NCI-H345 treated with DMSO at 0.1 percent for 48 hours (cell line): Measurements from ENCODE around the gene ADARB2.
"Not testable (repeated sequence)": the region's sequence is repeated elsewhere in the genome, so short reads cannot be mapped to it uniquely, and the experiment has no call there.

Experiments used
- DNase-seq: peaks from one replicate; lab custom pipeline; 2025; ENCODE audit not compliant: unreplicated experiment; lab: John Stamatoyannopoulos, UW

Gene ADARB2

DNA sequence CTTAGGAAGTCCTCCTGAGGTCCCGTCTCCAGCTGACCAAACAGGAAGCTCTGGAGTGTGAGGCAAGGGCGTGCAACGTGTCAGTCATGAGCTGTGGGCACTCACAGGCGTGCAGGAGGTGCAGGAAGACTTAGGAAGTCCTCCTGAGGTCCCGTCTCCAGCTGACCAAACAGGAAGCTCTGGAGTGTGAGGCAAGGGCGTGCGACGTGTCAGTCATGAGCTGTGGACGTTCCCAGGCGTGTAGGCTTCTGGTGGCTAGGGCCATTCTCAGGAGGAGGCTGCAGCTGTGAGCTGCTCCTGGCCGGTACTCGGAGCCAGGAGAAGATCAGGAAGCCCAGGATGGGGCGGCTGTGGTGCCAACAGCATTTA, 489.1 kb downstream of the ADARB2 start:
- not testable (repeated sequence) for DNase-seq

DNA sequence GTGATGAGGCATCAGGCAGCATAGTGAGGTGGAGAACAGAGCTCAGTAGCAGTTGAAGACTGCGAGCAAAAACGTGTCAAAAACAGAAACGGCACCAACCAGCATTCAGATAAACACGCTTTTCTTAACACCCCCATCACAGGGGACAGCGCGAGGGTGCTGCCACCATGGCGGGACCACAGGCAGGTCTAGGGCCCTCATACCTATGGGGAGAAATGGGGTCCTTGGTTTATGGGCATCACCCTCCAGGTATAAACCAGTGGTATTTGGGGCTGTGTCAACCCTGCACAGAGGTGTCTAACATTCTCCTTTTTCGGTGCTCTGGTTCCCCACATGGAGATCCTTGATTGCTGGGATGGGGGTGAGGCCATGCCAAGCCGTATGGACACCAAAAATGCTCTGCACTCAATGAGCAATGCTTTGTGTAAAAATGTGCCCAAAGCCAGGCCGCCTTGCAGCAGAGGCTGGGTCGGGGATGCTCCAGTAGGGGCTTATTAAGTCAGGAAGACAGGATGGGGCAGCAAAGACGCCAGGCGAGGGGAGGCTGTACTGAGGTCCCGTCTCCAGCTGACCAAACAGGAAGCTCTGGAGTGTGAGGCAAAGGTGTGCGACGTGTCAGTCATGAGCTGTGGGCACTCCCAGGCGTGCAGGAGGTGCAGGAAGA, 489.6 kb downstream of the ADARB2 start:
- DNase-seq: no peak

DNA sequence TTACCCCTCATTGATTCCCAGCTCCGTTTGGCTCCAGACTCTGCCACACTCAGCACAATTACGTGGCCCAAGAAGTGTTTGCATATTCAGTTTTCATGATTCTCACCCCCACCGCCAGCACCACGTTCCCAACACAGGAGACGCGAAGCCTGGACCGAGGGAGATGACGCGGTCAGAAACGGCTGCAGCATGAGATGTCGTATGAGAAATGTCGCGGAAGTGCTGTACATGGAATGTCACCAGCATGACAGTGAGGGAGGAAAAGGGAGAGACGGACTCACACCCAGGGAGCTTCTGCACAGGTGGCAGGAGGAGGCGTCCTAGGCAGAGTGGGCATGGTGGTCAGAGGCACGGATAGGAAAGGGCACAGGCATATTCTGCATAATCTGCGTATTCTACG, 492.8 kb downstream of the ADARB2 start:
- DNase-seq: no peak

DNA sequence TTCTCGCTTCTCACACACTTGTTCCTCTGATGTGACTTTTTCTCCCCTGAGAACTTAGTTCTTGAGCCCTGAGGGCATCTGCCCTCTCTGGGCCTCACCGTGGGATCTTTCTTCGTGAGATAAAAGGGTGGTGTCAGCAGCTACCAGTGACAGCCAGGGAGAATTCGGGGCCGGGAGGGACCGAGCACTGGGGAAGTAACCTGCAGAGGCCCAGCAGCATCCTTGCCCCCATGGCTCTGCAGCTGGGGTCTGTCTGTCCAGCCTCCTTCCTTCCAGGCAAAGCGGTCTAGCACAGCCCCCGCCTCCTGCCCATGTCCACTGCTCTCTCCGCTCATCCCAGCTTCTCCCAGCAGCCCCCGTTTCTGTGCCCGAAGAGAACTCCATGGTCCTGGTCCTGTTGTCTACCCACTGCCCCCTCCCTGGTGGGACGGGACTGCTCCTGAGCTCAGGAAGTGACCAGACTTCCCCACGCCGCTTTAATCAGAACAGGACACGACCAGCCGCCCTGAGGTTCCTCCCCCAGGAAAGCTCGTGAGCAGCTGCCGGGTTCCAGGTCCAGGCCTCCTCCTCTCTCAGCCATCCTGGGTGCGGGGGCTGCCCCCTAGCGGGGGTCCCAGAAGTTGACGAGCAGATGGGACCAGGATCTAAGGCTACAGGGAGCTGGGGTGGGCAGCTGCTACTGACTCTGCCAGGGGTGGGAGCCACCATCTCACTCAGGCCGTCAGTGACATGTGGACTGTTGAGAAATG, 493.7 kb downstream of the ADARB2 start:
- no peak for DNase-seq

DNA sequence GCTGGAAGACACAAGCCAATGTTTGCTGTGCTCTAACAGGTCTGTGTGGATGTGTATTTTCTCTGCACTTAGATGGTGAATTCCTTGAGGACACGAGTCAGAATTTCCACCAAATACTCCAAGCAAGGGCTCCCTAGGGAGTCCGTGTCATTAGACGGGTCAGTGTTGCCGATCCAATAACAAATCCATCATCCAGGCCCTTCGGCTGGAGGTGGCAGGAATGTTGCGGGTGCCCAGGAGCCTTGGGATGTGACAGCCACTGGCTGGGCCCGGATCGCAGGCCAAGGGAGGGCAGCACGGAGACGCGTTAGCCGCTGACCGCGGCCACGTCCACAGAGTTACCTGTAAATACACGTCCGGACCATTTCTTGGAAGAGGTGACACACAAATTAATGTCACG, 494.4 kb downstream of the ADARB2 start:
- no peak for DNase-seq

DNA sequence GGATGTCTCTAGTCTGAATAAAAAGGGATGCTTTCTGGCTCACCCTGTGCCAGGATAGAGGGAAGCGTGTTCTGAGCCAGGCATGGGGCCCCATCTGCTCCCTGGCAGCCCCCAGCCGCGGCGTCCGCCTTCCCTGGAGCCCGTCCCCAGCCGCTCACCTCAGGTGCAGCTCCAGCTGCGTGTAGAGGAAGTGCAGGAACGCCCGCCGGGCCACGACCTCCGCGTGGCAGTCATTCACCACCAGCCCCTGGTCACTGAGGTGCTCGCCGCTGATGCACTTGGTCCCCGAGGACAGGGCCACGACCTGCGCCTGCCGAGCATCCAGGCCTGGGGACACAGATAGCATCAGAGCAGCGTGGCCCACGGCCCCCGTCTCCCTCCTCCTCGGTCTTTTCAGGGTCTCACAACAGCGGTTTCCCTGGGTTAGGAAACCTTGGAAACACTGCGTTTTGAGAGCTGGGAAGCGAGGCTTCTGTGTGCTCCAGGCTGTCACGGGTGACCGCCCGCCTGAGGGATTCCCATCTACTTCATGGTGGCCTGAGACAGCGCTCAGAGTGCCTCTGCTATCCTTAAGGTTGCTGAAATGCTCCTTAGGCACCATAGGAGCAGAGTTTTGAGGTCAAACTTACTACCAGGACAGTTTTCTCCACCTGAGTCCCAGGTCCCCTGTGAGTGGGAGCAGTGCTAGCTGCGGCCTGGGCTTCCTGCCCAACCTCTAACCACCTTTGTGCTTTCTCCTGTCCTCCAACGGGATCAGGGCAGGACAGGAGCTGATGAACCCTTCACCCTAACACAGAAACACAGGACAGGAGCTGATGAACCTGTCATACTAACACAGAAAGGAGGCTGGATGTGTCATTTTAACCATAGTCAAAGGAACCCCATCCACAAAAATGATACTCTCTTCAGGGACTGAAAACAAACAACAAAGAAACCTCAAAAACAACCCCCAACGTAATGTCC, 495.1 kb downstream of the ADARB2 start:
- no peak for DNase-seq

DNA sequence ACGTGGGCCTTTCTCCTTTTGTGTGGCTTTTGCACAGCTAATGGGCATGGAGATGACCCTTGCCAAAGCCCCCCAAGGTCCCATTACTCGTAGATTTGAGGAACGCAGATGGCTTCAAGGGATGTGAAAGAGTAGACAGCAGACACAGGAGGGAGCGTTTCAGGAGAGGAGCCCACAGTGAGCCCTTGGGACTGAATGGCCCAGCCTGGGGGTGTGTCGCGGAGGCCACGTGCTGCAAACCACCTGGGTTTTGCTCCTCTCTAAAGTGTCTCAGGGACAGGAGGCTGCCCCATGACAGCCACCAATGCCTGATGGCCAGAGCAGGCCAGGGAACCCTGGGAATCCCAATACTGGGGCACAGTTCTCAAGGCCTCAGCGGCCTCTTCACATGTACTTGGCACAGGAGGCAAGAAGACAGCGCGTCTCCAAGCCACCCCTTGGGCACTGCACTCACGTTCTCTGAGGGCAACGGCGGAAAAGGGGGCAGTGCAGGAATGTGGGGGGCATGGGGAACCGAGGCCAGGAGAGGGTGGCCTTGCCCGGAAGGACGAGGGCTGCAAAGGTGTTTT, 495.9 kb downstream of the ADARB2 start:
- no peak for DNase-seq

DNA sequence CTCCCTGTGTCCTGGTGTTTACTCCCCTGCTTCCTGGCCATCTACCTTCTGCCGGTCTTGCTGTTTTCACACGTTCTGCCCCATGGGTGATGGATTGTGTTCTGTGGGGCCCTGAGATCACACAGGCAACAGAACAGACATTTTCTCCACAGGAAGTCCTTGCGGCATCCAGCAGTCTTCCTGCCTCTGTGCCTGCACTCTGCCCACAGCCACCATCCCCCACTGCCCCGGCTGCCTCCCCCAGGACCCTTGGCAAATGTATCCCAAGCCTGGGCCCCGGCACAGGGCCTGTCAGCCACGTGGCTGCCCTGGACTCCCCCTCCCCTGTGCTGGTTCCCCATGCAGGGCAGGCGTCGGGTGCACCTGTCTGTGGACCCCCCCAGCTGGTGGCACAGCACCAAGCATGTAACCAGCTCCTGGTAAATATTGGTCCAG, 497.0 kb downstream of the ADARB2 start:
- DNase-seq: no peak

DNA sequence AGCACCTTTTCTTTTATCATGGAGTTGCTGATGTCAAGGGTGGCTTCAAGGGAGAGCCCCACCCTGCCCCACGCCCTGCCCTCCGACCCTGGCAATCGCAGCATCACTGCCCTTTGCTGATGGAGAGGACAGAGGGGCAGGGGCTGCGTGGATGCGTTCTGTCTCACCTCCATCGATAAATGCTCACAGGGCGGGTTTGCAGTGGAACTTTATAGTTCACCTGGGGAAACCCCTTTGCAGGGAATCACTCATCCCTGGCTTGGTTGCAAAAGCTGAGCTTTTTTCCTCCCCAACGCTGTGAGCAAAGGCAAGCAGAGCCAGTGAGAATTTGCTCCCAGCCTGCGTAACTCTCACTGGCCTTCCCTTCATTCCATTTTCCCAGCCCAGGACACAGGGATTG, 504.3 kb downstream of the ADARB2 start:
- no peak for DNase-seq

DNA sequence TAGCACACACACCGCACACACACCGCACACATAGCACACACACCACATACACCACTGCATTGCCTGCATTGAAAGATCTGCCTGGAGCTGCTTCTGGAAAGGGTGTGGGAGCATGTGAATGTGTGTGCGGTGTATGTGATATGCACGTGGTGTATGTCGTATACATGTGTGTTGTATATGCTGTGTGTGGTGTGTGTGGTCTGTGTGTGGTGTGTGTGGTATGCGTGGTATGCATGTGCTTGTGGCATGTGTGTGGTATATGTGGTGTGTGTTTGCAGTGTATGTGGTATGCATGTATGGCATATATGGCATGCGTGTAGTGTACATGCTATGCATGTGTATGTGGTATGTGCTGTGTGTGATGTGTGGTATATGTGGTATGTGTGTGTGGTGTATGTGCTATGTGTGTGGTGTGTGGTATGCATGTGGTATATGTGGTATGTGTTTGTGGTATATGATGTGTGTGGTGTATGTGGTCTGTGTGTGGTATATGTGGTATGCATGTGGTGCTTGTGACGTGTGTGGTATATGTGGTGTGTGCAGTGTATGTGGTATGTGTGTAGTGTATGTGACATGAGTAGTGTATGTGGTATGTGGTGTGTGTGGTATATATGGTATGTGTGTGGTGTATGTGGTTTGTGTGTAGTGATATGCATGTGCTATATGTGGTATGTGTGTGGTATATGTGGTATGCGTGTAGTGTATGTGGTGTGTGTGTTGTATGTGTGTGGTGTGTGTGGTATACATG, 505.0 kb downstream of the ADARB2 start:
- no peak for DNase-seq

DNA sequence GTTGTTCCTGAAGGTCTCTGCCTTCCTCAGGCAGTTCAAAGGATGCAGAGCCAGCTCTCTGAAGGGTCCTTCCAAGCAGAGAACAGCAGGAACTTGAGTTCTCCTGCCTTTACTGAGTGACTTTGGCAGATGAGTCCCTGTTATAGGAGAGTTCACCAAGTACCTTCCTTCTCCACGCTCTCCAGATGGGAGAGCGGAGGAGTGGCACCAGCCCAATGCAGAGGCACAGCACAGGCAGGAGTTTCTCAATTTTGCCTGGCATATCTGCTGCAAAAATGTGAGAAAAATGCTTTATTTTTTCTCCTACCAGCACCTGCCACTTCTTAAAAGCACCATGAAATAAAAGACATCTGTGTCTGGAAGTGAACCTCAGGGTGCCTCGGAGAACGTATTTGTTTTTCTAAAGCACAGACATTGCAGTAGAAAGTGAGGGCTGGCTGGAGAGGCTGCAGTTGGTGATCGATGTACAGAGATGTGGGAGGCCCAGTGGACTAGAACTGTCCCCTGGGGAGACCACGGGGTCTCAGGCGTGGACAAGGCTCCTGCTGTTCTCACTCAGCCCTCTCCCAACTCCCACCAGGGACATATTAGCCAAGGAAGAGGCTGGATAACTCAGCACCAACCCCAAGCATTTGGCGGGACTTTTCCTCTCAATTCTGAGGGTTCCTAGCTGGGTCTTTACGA, 506.6 kb downstream of the ADARB2 start:
- DNase-seq: no peak

DNA sequence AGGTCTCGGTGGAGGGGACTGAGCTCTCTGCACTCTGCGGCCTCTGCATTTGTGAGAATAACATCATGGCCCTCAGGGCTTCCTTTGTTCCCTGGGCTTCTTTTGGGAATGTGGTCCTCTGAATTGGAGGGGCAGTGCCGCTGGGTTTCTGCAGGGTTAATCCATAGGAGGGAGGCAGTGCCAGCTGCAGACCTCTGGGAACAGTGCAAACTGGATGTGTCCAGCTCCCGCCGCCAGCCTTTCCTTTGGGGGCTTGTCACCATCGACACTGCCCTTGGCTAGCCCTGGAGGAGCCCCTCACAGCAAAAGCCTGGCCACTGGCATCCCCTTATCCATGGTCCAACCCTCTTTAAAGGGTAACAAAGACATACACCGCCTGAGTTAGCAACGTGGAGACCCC, 507.2 kb downstream of the ADARB2 start:
- DNase-seq: no peak

DNA sequence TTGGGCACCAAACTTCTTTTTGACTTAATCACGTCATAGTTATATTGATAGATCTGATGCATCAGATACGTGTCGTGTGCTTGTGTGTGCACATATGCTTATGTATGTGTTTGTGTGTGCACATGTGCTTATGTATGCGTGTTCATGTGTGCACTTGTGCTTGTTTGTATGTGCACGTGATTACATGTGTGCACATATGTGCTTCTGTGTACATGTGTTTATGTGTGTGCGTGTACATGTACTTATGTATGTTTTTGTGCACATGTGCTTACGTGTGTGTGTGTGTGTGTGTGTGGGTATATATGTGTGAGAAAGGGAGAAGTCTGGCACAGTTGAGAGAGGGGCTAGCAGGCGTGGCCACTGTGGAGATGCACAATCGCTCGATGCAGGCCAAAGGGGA, 507.8 kb downstream of the ADARB2 start:
- DNase-seq: no peak

DNA sequence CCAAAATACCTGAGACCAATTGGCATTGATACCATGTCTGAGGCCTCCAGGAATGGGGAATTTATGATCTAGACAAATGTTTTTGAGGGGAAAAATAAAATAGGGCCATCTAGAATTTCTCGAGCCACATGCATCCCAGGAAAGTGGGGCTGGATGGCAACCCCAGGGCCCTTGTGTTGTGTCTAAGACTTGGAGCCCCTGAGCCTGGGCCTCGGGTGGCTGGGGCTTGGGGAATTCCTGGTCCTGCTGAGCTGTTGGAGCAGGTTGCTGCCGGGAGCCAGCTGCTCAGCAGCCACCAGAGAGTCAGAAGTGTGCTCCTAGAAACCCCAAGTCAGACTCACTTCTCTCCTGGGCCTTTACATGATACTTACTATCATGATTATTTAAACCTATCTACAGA, 508.2 kb downstream of the ADARB2 start:
- DNase-seq: no peak

DNA sequence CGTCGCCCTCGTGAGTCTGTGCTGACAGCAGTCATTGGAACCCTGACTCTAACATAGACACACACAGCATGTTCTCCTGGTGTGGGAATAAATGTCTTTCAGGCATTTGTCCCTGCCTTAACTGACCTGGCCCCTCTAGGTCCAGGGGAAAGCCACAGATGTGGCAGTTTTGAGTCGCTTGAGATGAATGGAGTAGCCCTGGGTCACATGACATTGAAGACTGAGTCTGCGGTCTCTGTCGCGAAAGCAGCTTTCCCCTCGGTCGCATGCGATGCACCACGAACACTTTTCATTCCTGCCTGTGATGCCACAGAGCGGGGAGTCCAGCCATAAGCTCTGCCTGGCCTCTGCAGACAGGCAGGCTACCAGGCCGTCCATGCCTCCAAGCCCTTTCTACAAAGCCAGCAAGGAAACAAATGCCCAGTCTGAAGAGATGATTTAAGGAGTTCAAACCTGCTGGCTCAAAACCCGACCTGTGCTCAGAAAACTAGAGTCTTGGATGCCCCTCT, 508.8 kb downstream of the ADARB2 start:
- no peak for DNase-seq

DNA sequence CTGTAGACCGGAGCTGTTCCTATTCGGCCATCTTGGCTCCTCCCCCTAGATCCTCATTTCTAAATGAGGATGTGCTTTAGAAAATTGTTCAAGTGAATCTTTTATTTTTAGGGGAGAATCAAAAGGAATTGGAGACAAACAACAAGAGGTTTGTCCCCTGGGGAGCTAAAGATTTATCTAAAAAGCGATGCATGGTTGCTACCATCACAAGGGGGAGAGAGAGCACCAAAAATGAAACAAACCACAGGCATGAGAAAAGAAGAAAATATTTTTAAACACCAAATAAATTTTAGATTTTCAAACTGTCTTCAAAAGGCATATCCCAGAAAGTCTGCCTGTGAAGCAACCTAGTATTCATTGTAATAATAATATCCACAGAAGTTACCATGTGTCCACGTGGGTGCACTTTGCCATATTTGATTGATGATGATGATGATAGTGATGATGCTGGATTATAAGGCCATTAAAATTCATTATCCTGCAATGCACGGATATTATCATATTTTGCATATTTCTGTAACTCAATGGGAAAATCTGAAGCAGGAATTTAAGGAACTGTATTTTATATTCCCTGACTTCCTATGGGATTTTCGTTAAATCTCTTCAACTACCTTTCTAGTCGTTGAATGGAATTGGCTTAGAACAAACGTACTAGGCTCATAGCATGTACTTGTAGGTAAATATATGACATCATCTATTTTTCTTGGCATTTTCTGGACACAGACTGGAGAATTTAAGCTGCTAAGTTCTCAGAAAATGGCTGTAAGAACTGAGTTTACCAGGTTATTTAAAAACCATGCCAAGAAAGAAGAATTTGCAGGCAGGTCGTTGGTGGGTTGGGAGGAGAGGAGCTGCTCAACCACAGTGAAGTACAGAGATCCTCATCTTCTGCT, 509.6 kb downstream of the ADARB2 start:
- DNase-seq: no peak

DNA sequence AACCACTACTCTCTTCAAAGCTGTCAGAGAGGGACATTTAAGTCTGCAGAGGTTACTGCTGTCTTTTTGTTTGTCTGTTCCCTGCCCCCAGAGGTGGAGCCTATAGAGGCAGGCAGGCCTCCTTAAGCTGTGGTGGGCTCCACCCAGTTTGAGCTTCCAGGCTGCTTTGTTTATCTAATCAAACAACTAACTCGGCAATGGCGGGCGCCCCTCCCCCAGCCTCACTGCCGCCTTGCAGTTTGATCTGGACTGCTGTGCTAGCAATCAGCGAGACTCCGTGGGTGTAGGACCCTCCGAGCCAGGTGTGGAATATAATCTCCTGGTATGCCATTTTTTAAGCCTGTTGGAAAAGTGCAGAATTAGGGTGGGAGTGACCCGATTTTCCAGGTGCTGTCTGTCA, 510.4 kb downstream of the ADARB2 start:
- not testable (repeated sequence) for DNase-seq

DNA sequence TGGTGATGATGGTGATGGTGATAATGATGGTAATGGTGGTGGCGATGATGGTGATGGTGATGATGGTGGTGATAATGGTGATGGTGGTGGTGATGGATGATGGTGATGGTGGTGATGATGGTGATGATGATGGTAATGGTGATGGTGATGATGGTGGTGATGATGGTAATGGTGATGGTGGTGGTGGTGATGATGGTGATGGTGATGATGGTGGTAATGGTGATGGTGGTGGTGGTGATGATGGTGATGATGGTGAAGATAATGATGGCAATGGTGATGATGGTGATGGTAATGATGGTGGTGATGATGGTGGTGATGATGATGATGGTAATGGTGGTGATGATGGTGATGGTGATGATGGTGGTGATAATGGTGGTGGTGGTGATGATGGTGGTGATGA, 517.5 kb downstream of the ADARB2 start:
- DNase-seq: not testable (repeated sequence)

DNA sequence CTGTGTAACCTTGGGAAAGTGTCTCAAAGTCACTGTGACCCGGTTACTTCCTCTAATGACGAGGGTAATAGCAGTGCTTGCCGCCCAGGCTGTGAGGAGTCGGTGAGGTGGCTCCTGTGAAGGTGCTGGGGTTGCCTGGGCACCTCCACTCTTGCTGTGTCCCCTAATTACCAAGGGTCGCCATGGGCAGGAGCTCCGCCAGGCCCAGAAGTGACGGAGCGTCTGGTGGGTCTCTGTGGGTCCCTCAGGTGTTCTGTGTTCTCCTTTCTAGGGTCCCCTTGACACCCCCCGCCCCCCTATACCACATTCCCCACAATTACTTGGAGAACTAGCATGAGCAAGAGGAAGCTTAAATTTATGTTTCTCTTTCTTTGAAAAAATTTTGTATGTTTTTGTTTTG, 519.7 kb downstream of the ADARB2 start:
- DNase-seq: no peak
